Stimulated activated CD8-positive, alpha-beta memory T cell treated with anti-CD3 and anti-CD28 coated beads, Interleukin-12 subunit alpha, Interleukin-12 subunit beta, amount 100 ng/mL, for 24 hours (primary cell): ENCODE results near the gene KRTAP19-7.

Experiments used
- DNase-seq: peaks from one replicate; pipeline ENCODE4 v3.0.0-alpha.2; 2020; ENCODE audit errors: extremely low read depth

The KRTAP19-7 gene

GRCh38 chr21:30561264-30561895 lies at the start of gene KRTAP19-7:
Gene KRTAP19-7, minus strand, starts transcription at chr21:30561314. Its CDS starts 25 bp downstream, at chr21:30561289.
- DNase-seq: no peak

GRCh38 chr21:30605968-30606367 lies 44.9 kb upstream of the KRTAP19-7 start:
- no peak for DNase-seq

DNA sequence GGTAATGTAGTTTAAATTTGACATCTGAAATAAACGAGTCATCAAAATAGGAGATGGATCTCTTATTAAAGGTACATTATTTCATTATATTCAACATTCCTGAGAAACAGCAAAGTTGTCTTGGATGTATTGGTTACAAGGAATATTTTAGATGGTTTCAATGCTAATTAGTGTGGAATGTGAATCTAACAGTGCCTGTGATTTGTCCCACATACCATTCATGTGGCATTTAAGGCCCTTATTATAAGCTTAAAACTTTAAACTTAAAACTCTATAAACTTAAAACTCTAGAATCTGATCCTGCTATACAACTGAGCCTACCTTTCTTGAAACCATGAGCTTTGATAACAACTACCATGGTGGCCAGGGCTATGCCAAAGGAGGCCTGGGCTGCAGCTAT lies 39.7 kb upstream of the KRTAP19-7 start, which contains the start of gene KRTAP22-1:
Gene KRTAP22-1, plus strand, starts transcription at position 301 of the 400 bp plus-strand sequence.
- no peak for DNase-seq

GRCh38 chr21:30598802-30599201 lies 37.7 kb upstream of the KRTAP19-7 start, which contains the start of gene KRTAP6-2:
Gene KRTAP6-2, minus strand, starts transcription at chr21:30598902. Its CDS starts 28 bp downstream, at chr21:30598874.
- no peak for DNase-seq

- no peak for DNase-seq
Measured at GRCh38 chr21:30592140-30592539, 31.0 kb upstream of the KRTAP19-7 start, which contains the start of gene KRTAP6-3. Gene KRTAP6-3, plus strand, starts transcription at chr21:30592440. Its CDS starts 6 bp downstream, at chr21:30592446.

DNA sequence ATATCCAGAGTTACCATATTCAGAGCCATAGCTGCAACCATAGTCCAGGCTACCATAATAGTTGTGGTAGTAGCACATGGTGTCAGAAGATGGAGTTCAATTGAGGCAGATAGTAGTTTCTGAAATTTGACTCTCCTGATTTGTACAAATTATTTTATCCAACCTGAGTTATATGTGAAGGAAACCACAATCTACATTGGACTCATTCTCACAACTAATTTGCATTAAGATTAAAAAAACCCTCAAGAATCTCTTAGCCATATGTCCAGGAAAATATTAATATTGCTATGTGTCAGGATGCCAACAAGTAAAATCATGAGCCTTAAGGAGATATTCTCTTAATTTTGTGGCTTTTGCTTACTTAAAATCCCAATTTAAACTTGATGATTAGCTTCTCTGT lies 29.2 kb upstream of the KRTAP19-7 start, which contains the start of gene KRTAP22-2:
Gene KRTAP22-2, minus strand, starts transcription at position 101 of the 400 bp plus-strand sequence.
- no peak for DNase-seq

- DNase-seq: no peak
Measured at GRCh38 chr21:30582870-30583269, 21.8 kb upstream of the KRTAP19-7 start.

DNA sequence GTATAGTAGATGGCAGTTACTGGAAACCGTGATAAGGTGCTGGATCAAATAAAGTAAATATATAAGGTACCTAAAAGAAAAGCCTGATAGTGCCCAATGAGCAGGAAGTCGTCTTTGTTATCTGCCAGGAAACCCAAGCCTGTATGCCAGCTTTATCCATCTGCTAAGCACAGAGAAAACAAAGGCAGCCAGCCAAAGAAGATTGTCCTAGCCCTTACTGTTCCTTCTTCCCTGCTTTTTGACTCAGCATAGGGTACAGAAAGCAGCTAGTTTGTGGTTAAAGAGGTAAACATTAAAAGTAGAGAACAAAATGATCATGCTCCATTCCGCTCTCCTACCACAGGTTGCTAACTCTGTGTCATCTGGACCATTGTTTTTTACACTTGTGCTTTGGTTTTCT lies 19.0 kb upstream of the KRTAP19-7 start:
- no peak for DNase-seq

DNA sequence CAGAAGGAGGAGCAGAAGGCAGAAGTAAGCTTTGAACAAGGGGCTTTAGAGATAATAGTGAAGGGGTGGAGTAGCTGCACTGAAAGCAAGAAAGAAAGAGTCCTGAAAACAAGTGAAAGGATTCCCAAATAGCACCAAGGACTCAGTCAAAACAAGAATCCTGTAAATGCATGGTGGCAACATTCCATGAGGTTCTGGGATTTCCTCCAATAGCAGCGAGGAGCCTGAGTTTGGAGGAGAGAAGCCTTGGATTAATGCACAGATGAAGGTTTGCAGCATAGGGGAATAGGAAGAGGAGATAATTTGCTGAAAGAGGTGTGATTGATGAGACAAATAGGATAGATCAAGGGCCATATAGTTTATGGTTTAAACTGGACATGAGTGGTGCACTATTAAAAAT lies 18.2 kb upstream of the KRTAP19-7 start:
- DNase-seq: no peak

GRCh38 chr21:30577766-30578165 lies 16.7 kb upstream of the KRTAP19-7 start:
- DNase-seq: no peak

- no peak for DNase-seq
Measured at GRCh38 chr21:30567617-30568016, 6.5 kb upstream of the KRTAP19-7 start.

- no peak for DNase-seq
Measured at GRCh38 chr21:30563630-30564029, 2.5 kb upstream of the KRTAP19-7 start.

DNA sequence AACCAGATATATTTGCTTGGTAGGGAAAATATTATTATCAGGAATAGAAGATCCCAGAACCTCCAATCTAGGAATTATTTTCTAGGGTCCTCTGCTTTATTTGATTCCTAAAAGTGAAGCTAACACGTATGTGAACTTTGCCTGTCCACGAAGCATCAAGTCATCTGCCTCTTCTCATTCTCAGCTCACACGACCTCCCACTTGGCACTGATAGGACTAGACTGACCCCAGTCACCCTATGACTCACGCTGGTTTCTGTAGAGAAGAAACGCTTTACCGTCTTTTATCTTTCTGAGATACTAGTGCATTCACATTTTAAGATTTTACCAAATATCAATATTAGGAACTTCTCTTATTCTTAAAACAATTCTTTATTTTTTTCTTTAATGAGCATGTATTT lies 2.0 kb upstream of the KRTAP19-7 start:
- no peak for DNase-seq

GRCh38 chr21:30561957-30562356 lies 843 bp upstream of the KRTAP19-7 start:
- no peak for DNase-seq

- no peak for DNase-seq
Measured at GRCh38 chr21:30555095-30555494, 6.0 kb downstream of the KRTAP19-7 start.

DNA sequence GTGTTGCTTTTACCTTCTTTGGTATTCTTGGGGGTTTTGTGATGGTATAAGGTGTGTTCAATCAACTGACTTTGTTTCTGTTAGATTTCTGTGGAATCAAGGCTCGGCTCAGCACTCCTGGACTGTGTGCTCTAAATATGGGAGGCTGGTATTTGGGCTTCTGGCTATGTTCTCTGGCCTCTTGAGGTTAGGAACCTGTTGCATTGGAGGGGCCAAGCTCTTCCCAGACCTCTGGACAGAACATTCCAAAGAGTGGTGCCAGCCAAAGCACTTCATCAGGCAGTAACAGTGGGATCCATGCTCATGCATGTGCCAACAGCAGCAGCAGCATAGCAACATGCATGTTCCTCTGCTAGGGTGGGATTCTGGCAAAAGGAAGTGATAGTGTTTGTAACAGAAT lies 8.3 kb downstream of the KRTAP19-7 start:
- DNase-seq: no peak

DNA sequence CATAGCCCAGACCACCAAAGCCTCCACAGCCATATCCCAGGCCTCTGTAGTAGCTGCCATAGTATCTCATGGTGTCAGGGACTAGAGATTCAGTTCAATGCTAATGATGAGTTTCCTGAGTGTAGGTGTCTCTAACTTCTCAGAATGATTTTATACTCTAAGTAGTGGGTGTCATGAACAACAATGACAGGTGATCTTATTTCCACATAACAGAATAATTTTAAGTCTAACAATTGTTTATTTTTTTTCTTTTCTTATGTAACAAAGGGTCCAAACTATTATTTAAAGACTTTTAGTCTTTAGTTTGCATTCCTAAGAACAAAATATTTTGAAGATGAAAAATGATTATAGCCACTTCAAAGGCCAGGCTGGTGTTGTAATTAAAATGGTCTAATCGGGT lies 19.4 kb downstream of the KRTAP19-7 start, which contains the start of gene KRTAP19-6:
Gene KRTAP19-6, minus strand, starts transcription at position 101 of the 400 bp plus-strand sequence. Its CDS starts 31 bp downstream, at position 70.
- DNase-seq: no peak

- DNase-seq: no peak
Measured at GRCh38 chr21:30518876-30519275, 42.2 kb downstream of the KRTAP19-7 start.

DNA sequence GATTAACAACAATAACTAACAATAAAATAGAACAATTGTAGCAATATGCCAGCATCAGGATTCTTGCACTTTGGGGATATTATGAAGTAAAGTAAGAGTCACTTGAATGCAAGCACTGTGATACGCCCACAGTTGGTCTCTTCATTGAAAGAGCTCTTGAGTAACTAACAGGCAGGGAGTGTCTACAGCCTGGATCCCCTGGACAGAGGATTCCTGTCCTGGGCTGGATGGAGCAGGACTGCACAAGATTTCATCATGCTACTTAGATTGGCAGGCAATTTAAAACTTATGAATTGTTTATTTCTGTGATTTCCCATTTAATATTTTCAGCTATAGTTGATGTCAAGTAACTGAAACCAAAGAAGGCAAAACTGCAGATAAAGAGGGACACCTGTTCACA lies 45.4 kb downstream of the KRTAP19-7 start:
- DNase-seq: no peak
